ENCODE measurements around the gene ZNF317. TPM values are rescaled to one million over a fixed set of nuclear protein-coding genes. Genes with fewer than 3 reads are reported as not detected.
A peak's percentile ranks its signal among the peaks of the same experiment; 100 is the strongest.

Gene ZNF317
- total and polyA plus RNA-seq, 9 of the 15 experiments (the other 6 are each of a cell fraction or from before 2014, with no cell fraction given) = 17.3 to 43.2 (median 34.8) TPM

DNA sequence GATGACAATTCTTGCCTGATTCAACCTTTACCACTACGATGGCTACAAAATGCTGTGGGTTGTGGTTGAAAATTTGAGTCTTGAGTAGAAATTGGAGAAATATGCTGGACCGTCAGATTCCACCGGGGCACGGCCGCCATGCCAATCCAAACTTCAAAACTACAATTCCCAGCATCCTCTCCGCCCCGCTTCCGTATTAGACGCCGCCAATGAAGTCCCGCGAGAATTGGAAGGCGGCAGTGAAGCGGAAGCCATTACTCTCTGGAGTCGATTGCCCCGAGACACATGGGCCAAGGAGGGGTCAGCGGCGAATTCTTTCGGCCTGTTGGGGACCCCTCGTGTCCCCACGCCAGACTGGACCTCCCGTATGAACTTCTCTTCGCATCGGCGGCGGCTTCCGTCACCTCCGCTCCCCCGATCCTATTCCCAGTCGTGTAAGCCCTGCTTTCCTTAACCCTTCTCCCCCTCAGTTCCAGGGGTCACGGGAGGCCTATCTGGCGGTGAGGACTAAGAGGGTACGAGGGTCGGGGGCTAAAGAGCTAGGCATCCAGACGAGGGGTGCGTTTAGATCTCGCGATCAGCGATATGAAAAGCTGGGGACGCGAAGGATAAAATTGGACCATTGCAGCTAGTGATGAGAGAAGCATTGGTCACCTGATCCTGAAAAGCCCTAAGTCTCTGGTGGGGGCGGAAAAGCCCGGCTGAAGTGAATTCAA is at the start of gene ZNF317 (continued):
- TF ChIP-seq TAF9B (IDR thresholded peaks at IDR 0.05; ENCODE audit: partially characterized antibody) (peak; percentile 85), GABPB1 (CRISPR knock-in tag; IDR thresholded peaks at IDR 0.05) (peak; percentile 68; the same call in 1 of the 2 replicates), FOXK2 (conservative IDR thresholded peaks at IDR 0.05 in 1 of 2, IDR thresholded peaks at IDR 0.05 in 1 of 2; ENCODE audit: low read depth in 2 of 2) (peak in 1 of 2 experiments; percentile 17; a peak in 1 of 4 replicates), NFRKB (IDR thresholded peaks at IDR 0.05; ENCODE audit: low read depth) (peak; percentile 91), SMAD1 (IDR thresholded peaks at IDR 0.05; ENCODE audit: low read depth, low read length, partially characterized antibody) (peak; percentile 67), PHF20 (IDR thresholded peaks at IDR 0.05; ENCODE audit: partially characterized antibody) (peak; percentile 89), JUND (IDR thresholded peaks at IDR 0.05; ENCODE audit: borderline replicate concordance, low read depth, low read length) (peak; percentile 16; the same call in 1 of the 2 replicates), JUND (tag; IDR thresholded peaks at IDR 0.05; ENCODE audit: borderline replicate concordance, low read depth, low read length) (no peak; the same call in 2 of the 3 replicates), EGR1 (conservative IDR thresholded peaks at IDR 0.05) (peak; percentile 46), NR2C2 (CRISPR knock-in tag; IDR thresholded peaks at IDR 0.05) (peak; percentile 41; the same call in 1 of the 2 replicates), NR2C2 (tag; IDR thresholded peaks at IDR 0.05) (peak; percentile 94), CHD2 (IDR thresholded peaks at IDR 0.05; ENCODE audit: low read depth, low read length) (peak; percentile 98), RB1 (IDR thresholded peaks at IDR 0.05; ENCODE audit: low read depth) (peak; percentile 75; the same call in 1 of the 2 replicates), MEIS2 (IDR thresholded peaks at IDR 0.05; ENCODE audit: partially characterized antibody) (peak; percentile 66)
- TF ChIP-seq, protein P1, sequence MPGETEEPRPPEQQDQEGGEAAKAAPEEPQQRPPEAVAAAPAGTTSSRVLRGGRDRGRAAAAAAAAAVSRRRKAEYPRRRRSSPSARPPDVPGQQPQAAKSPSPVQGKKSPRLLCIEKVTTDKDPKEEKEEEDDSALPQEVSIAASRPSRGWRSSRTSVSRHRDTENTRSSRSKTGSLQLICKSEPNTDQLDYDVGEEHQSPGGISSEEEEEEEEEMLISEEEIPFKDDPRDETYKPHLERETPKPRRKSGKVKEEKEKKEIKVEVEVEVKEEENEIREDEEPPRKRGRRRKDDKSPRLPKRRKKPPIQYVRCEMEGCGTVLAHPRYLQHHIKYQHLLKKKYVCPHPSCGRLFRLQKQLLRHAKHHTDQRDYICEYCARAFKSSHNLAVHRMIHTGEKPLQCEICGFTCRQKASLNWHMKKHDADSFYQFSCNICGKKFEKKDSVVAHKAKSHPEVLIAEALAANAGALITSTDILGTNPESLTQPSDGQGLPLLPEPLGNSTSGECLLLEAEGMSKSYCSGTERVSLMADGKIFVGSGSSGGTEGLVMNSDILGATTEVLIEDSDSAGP (CRISPR knock-in tag; IDR thresholded peaks at IDR 0.05) = 0 out of 2 replicates have a peak, but pooled peaks have one; percentile 48
- TF ChIP-seq, protein P2, sequence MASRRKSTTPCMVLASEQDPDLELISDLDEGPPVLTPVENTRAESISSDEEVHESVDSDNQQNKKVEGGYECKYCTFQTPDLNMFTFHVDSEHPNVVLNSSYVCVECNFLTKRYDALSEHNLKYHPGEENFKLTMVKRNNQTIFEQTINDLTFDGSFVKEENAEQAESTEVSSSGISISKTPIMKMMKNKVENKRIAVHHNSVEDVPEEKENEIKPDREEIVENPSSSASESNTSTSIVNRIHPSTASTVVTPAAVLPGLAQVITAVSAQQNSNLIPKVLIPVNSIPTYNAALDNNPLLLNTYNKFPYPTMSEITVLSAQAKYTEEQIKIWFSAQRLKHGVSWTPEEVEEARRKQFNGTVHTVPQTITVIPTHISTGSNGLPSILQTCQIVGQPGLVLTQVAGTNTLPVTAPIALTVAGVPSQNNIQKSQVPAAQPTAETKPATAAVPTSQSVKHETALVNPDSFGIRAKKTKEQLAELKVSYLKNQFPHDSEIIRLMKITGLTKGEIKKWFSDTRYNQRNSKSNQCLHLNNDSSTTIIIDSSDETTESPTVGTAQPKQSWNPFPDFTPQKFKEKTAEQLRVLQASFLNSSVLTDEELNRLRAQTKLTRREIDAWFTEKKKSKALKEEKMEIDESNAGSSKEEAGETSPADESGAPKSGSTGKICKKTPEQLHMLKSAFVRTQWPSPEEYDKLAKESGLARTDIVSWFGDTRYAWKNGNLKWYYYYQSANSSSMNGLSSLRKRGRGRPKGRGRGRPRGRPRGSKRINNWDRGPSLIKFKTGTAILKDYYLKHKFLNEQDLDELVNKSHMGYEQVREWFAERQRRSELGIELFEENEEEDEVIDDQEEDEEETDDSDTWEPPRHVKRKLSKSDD (conservative IDR thresholded peaks at IDR 0.05; ENCODE audit: low read length) = peak; percentile 80; the same call in 1 of the 2 replicates
- TF ChIP-seq, protein P3, sequence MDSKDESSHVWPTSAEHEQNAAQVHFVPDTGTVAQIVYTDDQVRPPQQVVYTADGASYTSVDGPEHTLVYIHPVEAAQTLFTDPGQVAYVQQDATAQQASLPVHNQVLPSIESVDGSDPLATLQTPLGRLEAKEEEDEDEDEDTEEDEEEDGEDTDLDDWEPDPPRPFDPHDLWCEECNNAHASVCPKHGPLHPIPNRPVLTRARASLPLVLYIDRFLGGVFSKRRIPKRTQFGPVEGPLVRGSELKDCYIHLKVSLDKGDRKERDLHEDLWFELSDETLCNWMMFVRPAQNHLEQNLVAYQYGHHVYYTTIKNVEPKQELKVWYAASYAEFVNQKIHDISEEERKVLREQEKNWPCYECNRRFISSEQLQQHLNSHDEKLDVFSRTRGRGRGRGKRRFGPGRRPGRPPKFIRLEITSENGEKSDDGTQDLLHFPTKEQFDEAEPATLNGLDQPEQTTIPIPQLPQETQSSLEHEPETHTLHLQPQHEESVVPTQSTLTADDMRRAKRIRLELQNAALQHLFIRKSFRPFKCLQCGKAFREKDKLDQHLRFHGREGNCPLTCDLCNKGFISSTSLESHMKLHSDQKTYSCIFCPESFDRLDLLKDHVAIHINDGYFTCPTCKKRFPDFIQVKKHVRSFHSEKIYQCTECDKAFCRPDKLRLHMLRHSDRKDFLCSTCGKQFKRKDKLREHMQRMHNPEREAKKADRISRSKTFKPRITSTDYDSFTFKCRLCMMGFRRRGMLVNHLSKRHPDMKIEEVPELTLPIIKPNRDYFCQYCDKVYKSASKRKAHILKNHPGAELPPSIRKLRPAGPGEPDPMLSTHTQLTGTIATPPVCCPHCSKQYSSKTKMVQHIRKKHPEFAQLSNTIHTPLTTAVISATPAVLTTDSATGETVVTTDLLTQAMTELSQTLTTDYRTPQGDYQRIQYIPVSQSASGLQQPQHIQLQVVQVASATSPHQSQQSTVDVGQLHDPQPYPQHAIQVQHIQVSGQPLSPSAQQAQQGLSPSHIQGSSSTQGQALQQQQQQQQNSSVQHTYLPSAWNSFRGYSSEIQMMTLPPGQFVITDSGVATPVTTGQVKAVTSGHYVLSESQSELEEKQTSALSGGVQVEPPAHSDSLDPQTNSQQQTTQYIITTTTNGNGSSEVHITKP (IDR thresholded peaks at IDR 0.05; ENCODE audit: partially characterized antibody) = peak; percentile 95
